ENCODE measurements around the gene ANP32E.
A peak's percentile ranks its signal among the peaks of the same experiment; 100 is the strongest.
"Not testable (repeated sequence)": the region's sequence is repeated elsewhere in the genome, so short reads cannot be mapped to it uniquely, and the experiment has no call there.

Gene ANP32E

DNA sequence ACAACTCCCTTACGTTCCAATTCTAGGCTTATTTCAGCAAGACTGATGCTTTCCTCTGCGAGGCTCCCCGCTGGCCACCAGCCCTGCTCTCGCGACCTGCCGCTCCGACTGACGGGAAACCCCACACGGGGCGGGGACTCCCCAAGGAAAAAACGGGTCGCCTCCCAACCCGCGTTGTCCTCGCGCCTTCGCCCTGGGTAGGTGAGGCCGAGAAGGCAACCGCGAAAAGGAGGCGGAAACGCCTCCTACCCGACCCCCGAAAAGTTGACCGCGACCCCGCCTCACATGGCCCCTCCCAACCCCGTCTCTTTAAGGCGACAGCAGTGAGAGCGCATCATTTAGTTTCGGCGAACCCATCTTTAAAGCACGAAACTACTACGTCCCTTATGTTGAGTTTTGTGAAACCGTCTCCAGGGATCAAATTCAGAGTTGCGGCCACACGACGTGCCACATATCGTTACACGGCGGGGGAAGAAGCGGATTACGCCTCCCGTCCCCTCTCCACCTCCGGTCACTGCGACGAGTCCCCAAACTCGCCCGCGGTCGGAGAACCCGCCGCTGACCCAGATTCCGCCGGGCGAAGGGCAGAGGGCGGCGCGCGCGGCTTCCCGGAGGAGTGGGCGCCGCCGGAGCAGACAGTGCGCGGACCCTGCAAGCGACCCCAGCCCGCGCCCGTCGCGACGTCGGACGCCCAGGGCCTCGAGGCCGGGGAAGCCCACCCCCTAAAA is 1.2 kb downstream of the ANP32E start:
- peak overlapping the region; percentile 85 for H3K27ac ChIP-seq (replicated peaks; ENCODE audit: low read length)
- H2AFZ ChIP-seq (ENCODE audit: low read length) = peak overlapping the region; percentile 66
- peak overlapping the region; percentile 73 for H3K4me2 ChIP-seq (ENCODE audit: insufficient read depth, low read length, poor library complexity, severe bottlenecking)

DNA sequence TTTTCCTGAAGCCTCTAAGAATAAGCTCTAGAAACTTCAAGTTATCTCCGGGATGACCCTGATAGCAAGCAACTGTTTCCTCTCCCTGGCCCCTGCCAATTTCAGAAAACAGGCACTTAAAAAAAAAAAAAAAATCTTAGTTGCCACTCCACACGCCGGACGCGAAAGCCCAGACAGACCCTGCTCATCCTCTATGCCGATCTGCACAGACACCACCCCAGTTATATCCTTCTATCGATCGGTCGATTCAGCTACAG is 1.7 kb downstream of the ANP32E start:
- no peak overlapping the region for H3K14ac ChIP-seq (ENCODE audit: low read length)
- peaks cover 1 to 7% of the 10 kb centered on the region in 2 donors for H3K4me1 ChIP-seq (ENCODE audit: control insufficient read depth in 2 of 2, insufficient read depth in 1 of 2, low read depth in 1 of 2, low read length in 2 of 2)
- H3K4me3 ChIP-seq (ENCODE audit: low read length in 2 of 2) = peak overlapping the region; percentile 75 to 99
- H3K18ac ChIP-seq (ENCODE audit: low read length) = peak overlapping the region; percentile 96
- H3K9me3 ChIP-seq (replicated peaks in 1 of 2; ENCODE audit: control insufficient read depth in 2 of 2, insufficient read depth in 1 of 2, low read depth in 1 of 2, low read length in 2 of 2) = no peaks in the 10 kb centered on the region
- H2BK5ac ChIP-seq (ENCODE audit: low read length) = peak overlapping the region; percentile 94
- peak overlapping the region; percentile 66 for H2AFZ ChIP-seq (ENCODE audit: low read length)
- no peak overlapping the region for H4K91ac ChIP-seq (ENCODE audit: low read depth, low read length, poor library complexity)
- no peak overlapping the region for H3K4ac ChIP-seq (ENCODE audit: low read length)
- H3K27me3 ChIP-seq (ENCODE audit: control insufficient read depth in 3 of 3, insufficient read depth in 3 of 3, low read depth in 1 of 3, low read length in 3 of 3) = no peaks in the 10 kb centered on the region
- no peak for DNase-seq (ENCODE audit: low spot score)
- WGBS, 2 donors (ENCODE audit: extremely low coverage in 2 of 2, insufficient read length in 2 of 2, insufficient replicate concordance in 1 of 2) = no CpG with 5 or more reads among the region's 9 CpGs
- peak overlapping the region; percentile 67 for H3K23ac ChIP-seq (ENCODE audit: low read depth, low read length, poor library complexity)
- no peak overlapping the region for H2BK120ac ChIP-seq (ENCODE audit: low read depth, low read length)
- H4K8ac ChIP-seq (ENCODE audit: low read depth, low read length) = no peak overlapping the region
- H3K27ac ChIP-seq (replicated peaks; ENCODE audit: low read length) = peak overlapping the region; percentile 85
- peak overlapping the region; percentile 73 for H3K4me2 ChIP-seq (ENCODE audit: insufficient read depth, low read length, poor library complexity, severe bottlenecking)
- no peak overlapping the region for H2AK5ac ChIP-seq (ENCODE audit: low read depth, low read length)
- peaks cover 6 to 31% of the 10 kb centered on the region in 2 donors for H3K36me3 ChIP-seq (replicated peaks in 1 of 2; ENCODE audit: control insufficient read depth in 2 of 2, insufficient read depth in 2 of 2, low read length in 2 of 2)
- no peak overlapping the region for H2BK15ac ChIP-seq (ENCODE audit: low read length)
- peaks cover 4% of the 10 kb centered on the region for H3K79me1 ChIP-seq (ENCODE audit: low read depth, low read length)
- H2BK12ac ChIP-seq (ENCODE audit: low read length) = no peak overlapping the region
- H3K9ac ChIP-seq (ENCODE audit: low read depth, low read length, poor library complexity) = peak overlapping the region; percentile 93

More for the DNA sequence above, 1.2 kb downstream of the ANP32E start:
- peaks cover 1 to 7% of the 10 kb centered on the region in 2 donors for H3K4me1 ChIP-seq (ENCODE audit: control insufficient read depth in 2 of 2, insufficient read depth in 1 of 2, low read depth in 1 of 2, low read length in 2 of 2)
- peak overlapping the region; percentile 85 for H2AK5ac ChIP-seq (ENCODE audit: low read depth, low read length)
- peaks cover 4% of the 10 kb centered on the region for H3K79me1 ChIP-seq (ENCODE audit: low read depth, low read length)
- H4K91ac ChIP-seq (ENCODE audit: low read depth, low read length, poor library complexity) = no peak overlapping the region
- peak overlapping the region; percentile 96 for H3K18ac ChIP-seq (ENCODE audit: low read length)
- peak overlapping the region; percentile 86 for H4K8ac ChIP-seq (ENCODE audit: low read depth, low read length)
- H3K4me3 ChIP-seq (ENCODE audit: low read length in 2 of 2) = peak overlapping the region; percentile 75 to 99
- H3K23ac ChIP-seq (ENCODE audit: low read depth, low read length, poor library complexity) = peak overlapping the region; percentile 67
- peak overlapping the region; percentile 1 for H3K4ac ChIP-seq (ENCODE audit: low read length)
- peak; percentile 65 for DNase-seq (ENCODE audit: low spot score)
- no peak overlapping the region for H2BK15ac ChIP-seq (ENCODE audit: low read length)
- WGBS, 2 donors (ENCODE audit: extremely low coverage in 2 of 2, insufficient read length in 2 of 2, insufficient replicate concordance in 1 of 2) = no CpG with 5 or more reads among the region's 78 CpGs
- H3K9me3 ChIP-seq (replicated peaks in 1 of 2; ENCODE audit: control insufficient read depth in 2 of 2, insufficient read depth in 1 of 2, low read depth in 1 of 2, low read length in 2 of 2) = no peaks in the 10 kb centered on the region
- H3K36me3 ChIP-seq (replicated peaks in 1 of 2; ENCODE audit: control insufficient read depth in 2 of 2, insufficient read depth in 2 of 2, low read length in 2 of 2) = peaks cover 4 to 26% of the 10 kb centered on the region in 2 donors
- H3K9ac ChIP-seq (ENCODE audit: low read depth, low read length, poor library complexity) = peak overlapping the region; percentile 93
- H2BK12ac ChIP-seq (ENCODE audit: low read length) = no peak overlapping the region
- peak overlapping the region; percentile 94 for H2BK5ac ChIP-seq (ENCODE audit: low read length)
- H2BK120ac ChIP-seq (ENCODE audit: low read depth, low read length) = no peak overlapping the region
- H3K14ac ChIP-seq (ENCODE audit: low read length) = peak overlapping the region; percentile 10
- H3K27me3 ChIP-seq (ENCODE audit: control insufficient read depth in 3 of 3, insufficient read depth in 3 of 3, low read depth in 1 of 3, low read length in 3 of 3) = no peaks in the 10 kb centered on the region

DNA sequence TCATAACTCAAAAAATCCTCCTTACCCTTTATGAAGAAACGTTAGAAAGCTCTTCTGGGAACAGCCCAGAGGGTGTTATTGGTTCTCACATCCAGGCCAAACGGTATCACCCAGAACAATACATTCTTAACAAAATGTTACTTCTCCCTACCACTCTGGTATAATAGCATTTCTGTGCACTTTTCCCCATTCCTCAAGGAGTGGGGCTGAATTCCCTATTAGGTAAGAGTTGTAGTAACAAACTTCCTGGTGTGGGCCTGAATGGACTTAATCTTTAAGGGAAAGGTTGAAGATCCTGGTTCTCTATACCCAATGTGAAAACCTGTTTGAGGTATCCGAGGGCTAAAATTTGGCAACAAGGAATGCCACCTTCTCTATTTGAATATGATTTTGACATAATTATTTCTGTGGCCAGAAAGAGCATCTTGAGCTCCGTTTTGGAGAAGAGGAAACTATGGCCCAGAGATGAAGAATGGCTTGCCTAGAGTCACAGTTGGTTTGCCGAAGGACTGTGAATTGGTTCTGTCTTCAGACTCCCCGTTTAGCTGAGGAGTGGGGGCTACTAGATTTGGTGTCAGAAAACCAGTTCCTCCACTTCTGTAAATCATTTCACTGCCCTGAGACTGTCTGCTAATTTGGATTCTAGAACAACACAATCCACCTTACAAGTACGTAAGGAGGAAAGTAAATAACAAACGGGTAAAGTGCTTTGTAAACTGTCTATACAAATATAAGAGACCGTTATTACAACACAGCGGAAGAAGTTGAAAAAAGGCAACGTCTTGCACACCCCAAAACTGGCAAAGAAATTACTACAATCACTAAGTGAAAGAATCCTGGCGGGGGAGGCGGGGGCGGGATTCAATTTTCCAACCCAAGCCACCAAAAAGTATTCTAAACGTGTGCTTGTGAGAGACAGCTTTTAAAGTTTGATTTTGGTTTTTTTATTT is 2.3 kb downstream of the ANP32E start:
- Histone ChIP-seq H3K9me3 (replicated peaks in 1 of 2; ENCODE audit: control insufficient read depth in 2 of 2, insufficient read depth in 1 of 2, low read depth in 1 of 2, low read length in 2 of 2) (peaks cover 0 to 3% of the 10 kb centered on the region in 2 donors), H3K4me3 (ENCODE audit: low read length in 2 of 2) (peak overlapping the region; percentile 75 to 99), H4K8ac (ENCODE audit: low read depth, low read length) (no peak overlapping the region), H3K36me3 (replicated peaks in 1 of 2; ENCODE audit: control insufficient read depth in 2 of 2, insufficient read depth in 2 of 2, low read length in 2 of 2) (peaks cover 6 to 37% of the 10 kb centered on the region in 2 donors), H3K9ac (ENCODE audit: low read depth, low read length, poor library complexity) (no peak overlapping the region), H3K4me2 (ENCODE audit: insufficient read depth, low read length, poor library complexity, severe bottlenecking) (peak overlapping the region; percentile 43), H2BK15ac (ENCODE audit: low read length) (no peak overlapping the region), H3K27ac (replicated peaks; ENCODE audit: low read length) (no peak overlapping the region), H3K79me1 (ENCODE audit: low read depth, low read length) (peaks cover 4% of the 10 kb centered on the region), H4K91ac (ENCODE audit: low read depth, low read length, poor library complexity) (no peak overlapping the region), H3K18ac (ENCODE audit: low read length) (no peak overlapping the region), H2BK5ac (ENCODE audit: low read length) (no peak overlapping the region), H3K27me3 (ENCODE audit: control insufficient read depth in 3 of 3, insufficient read depth in 3 of 3, low read depth in 1 of 3, low read length in 3 of 3) (no peaks in the 10 kb centered on the region), H2AK5ac (ENCODE audit: low read depth, low read length) (no peak overlapping the region), H3K4me1 (ENCODE audit: control insufficient read depth in 2 of 2, insufficient read depth in 1 of 2, low read depth in 1 of 2, low read length in 2 of 2) (peaks cover 1 to 7% of the 10 kb centered on the region in 2 donors), H2AFZ (ENCODE audit: low read length) (no peak overlapping the region), H2BK12ac (ENCODE audit: low read length) (no peak overlapping the region), H3K14ac (ENCODE audit: low read length) (no peak overlapping the region), H2BK120ac (ENCODE audit: low read depth, low read length) (no peak overlapping the region), H3K23ac (ENCODE audit: low read depth, low read length, poor library complexity) (no peak overlapping the region), H3K4ac (ENCODE audit: low read length) (no peak overlapping the region)
- no CpG with 5 or more reads among the region's 15 CpGs for WGBS, 2 donors (ENCODE audit: extremely low coverage in 2 of 2, insufficient read length in 2 of 2, insufficient replicate concordance in 1 of 2)
- no peak for DNase-seq (ENCODE audit: low spot score)

DNA sequence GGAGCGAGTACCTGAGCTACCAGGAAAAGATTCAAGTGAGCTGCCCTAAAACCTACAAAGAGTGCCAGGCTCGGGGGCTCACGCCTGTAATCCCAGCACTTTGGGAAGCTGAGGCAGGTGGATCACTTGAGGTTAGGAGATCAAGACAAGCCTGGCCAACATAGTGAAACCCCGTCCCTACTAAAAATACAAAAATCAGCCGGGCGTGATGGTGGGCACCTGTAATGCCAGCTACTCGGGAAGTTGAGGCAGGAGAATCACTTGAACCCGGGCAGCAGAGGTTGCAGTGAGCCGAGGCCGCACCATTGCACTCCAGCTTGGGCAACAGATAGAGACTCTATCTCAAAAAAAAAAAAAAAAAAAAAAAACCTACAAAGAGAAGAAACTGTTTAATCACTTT is 3.0 kb downstream of the ANP32E start:
- H3K27ac ChIP-seq (replicated peaks; ENCODE audit: low read length); DNase-seq (ENCODE audit: low spot score); H2BK5ac ChIP-seq (ENCODE audit: low read length); H3K9me3 ChIP-seq (replicated peaks in 1 of 2; ENCODE audit: control insufficient read depth in 2 of 2, insufficient read depth in 1 of 2, low read depth in 1 of 2, low read length in 2 of 2); H3K9ac ChIP-seq (ENCODE audit: low read depth, low read length, poor library complexity); H3K4ac ChIP-seq (ENCODE audit: low read length); H3K14ac ChIP-seq (ENCODE audit: low read length); H3K4me3 ChIP-seq (ENCODE audit: low read length in 2 of 2); H3K79me1 ChIP-seq (ENCODE audit: low read depth, low read length); H3K4me2 ChIP-seq (ENCODE audit: insufficient read depth, low read length, poor library complexity, severe bottlenecking); H2AFZ ChIP-seq (ENCODE audit: low read length); H3K27me3 ChIP-seq (ENCODE audit: control insufficient read depth in 3 of 3, insufficient read depth in 3 of 3, low read depth in 1 of 3, low read length in 3 of 3); H4K8ac ChIP-seq (ENCODE audit: low read depth, low read length); H2BK120ac ChIP-seq (ENCODE audit: low read depth, low read length); H2AK5ac ChIP-seq (ENCODE audit: low read depth, low read length); H2BK15ac ChIP-seq (ENCODE audit: low read length); H3K18ac ChIP-seq (ENCODE audit: low read length); H3K23ac ChIP-seq (ENCODE audit: low read depth, low read length, poor library complexity); H2BK12ac ChIP-seq (ENCODE audit: low read length); H4K91ac ChIP-seq (ENCODE audit: low read depth, low read length, poor library complexity); H3K4me1 ChIP-seq (ENCODE audit: control insufficient read depth in 2 of 2, insufficient read depth in 1 of 2, low read depth in 1 of 2, low read length in 2 of 2): not testable (repeated sequence)
- no CpG with 5 or more reads among the region's 10 CpGs for WGBS, 2 donors (ENCODE audit: extremely low coverage in 2 of 2, insufficient read length in 2 of 2, insufficient replicate concordance in 1 of 2)
- H3K36me3 ChIP-seq (replicated peaks in 1 of 2; ENCODE audit: control insufficient read depth in 2 of 2, insufficient read depth in 2 of 2, low read length in 2 of 2) = peaks cover 7 to 44% of the 10 kb centered on the region in 2 donors

Measured in neuronal stem cell (in vitro differentiated cells).